ENCODE results near the gene KRTAP12-4.
"Not testable (repeated sequence)": the region's sequence is repeated elsewhere in the genome, so short reads cannot be mapped to it uniquely, and the experiment has no call there.

Gene KRTAP12-4

GRCh38 chr21:44654576-44655175 is at the start of gene KRTAP12-4:
Gene KRTAP12-4, minus strand, starts transcription at chr21:44654659. Its CDS starts 45 bp downstream, at chr21:44654614.
- no peak for DNase-seq

GRCh38 chr21:44703731-44704635 is 49.5 kb upstream of the KRTAP12-4 start:
- DNase-seq, result no peak

- DNase-seq, result no peak
Measured at GRCh38 chr21:44702973-44703730, 48.7 kb upstream of the KRTAP12-4 start.

GRCh38 chr21:44702111-44702972 is 47.9 kb upstream of the KRTAP12-4 start:
- no peak for DNase-seq

GRCh38 chr21:44701541-44701940 is 47.1 kb upstream of the KRTAP12-4 start:
- no peak for DNase-seq

- no peak for DNase-seq
Measured at GRCh38 chr21:44701023-44701400, 46.6 kb upstream of the KRTAP12-4 start.

GRCh38 chr21:44700101-44701022 is 45.9 kb upstream of the KRTAP12-4 start:
- no peak for DNase-seq

- no peak for DNase-seq
Measured at GRCh38 chr21:44699502-44700001, 45.1 kb upstream of the KRTAP12-4 start.

- DNase-seq, result no peak
Measured at GRCh38 chr21:44697811-44698734, 43.6 kb upstream of the KRTAP12-4 start.

- DNase-seq, result not testable (repeated sequence)
Measured at GRCh38 chr21:44697172-44697810, 42.8 kb upstream of the KRTAP12-4 start, which contains the start of gene KRTAP10-12. Gene KRTAP10-12, plus strand, starts transcription at chr21:44697172. Its CDS starts 30 bp downstream, at chr21:44697202.

GRCh38 chr21:44696572-44696971 is 42.1 kb upstream of the KRTAP12-4 start:
- no peak for DNase-seq

- DNase-seq, result no peak
Measured at GRCh38 chr21:44695641-44696040, 41.2 kb upstream of the KRTAP12-4 start.

- no peak for DNase-seq
Measured at GRCh38 chr21:44695184-44695583, 40.7 kb upstream of the KRTAP12-4 start.

- no peak for DNase-seq
Measured at GRCh38 chr21:44694776-44695175, 40.3 kb upstream of the KRTAP12-4 start.

- DNase-seq, result no peak
Measured at GRCh38 chr21:44692798-44693512, 38.5 kb upstream of the KRTAP12-4 start.

GRCh38 chr21:44691686-44692085 is 37.2 kb upstream of the KRTAP12-4 start:
- no peak for DNase-seq

- DNase-seq, result not testable (repeated sequence)
Measured at GRCh38 chr21:44689740-44690139, 35.3 kb upstream of the KRTAP12-4 start.

- no peak for DNase-seq
Measured at GRCh38 chr21:44687671-44688070, 33.2 kb upstream of the KRTAP12-4 start.
